Measurements from ENCODE around the gene FTH1. TPM values are rescaled to one million over a fixed set of nuclear protein-coding genes. Genes with fewer than 3 reads are reported as not detected.
"Not testable (repeated sequence)": the region's sequence is repeated elsewhere in the genome, so short reads cannot be mapped to it uniquely, and the experiment has no call there.

The FTH1 gene
- total RNA-seq, 1 donor from 2014 or later, result 393 TPM

- DNase-seq (ENCODE audit: low read depth in 2 of 2), result no peak
Observed at GRCh38 chr11:61964058-61964665, 3.3 kb downstream of the FTH1 start.

DNA sequence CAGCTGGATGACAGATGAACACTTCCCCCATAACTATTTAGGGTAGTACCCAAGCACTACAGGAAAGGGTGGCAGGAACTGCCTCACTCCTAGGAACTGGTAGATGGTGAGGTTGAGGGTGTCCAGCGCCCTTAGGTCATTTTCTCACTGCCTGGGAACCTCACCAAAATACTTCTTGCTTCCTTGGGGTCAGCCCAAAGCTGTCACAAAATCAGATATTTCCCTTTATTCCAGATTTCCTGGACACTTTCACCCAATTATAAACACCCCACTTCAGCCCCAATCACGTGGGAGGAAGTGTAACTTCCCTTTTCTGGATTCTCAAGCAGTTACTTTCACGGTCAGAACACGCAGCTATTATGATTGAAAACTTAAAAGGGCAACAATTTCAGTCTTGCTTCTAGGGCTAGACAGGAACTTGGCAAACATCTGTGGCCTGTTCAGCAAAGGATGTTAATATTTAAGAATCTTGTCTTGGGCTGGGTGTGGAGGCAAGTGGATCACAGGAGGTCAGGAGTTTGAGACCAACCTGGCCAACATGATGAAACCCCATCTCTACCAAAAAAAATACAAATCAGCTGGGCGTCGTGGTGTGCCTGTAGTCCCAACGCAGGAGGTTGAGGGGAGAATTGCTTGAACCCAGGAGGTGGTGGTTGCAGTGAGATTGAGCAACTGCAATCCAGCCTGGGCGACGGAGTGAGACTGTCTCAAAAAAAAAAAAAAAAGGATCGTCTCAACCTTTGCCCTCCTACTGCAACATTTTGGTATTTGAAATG, 4.0 kb downstream of the FTH1 start:
- peak in 1 of 2 donors; percentile 63 for DNase-seq (ENCODE audit: low read depth in 2 of 2)

- DNase-seq (ENCODE audit: low read depth in 2 of 2), result no peak
Observed at GRCh38 chr11:61963016-61963281, 4.5 kb downstream of the FTH1 start.

DNA sequence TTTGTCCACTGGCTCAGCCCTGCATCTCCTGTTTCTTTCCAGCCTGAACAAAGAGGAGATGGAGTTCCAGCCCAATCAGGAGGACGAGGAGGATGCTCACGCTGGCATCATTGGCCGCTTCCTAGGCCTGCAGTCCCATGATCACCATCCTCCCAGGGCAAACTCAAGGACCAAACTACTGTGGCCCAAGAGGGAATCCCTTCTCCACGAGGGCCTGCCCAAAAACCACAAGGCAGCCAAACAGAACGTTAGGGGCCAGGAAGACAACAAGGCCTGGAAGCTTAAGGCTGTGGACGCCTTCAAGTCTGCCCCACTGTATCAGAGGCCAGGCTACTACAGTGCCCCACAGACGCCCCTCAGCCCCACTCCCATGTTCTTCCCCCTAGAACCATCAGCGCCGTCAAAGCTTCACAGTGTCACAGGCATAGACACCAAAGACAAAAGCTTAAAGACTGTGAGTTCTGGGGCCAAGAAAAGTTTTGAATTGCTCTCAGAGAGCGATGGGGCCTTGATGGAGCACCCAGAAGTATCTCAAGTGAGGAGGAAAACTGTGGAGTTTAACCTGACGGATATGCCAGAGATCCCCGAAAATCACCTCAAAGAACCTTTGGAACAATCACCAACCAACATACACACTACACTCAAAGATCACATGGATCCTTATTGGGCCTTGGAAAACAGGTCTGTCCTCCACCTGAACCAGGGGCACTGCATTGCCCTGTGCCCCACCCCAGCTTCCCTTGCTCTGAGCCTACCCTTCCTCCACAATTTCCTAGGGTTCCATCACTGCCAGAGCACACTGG, 5.0 kb downstream of the FTH1 start:
- no peak for DNase-seq (ENCODE audit: low read depth in 2 of 2)

- no peak for DNase-seq (ENCODE audit: low read depth in 2 of 2)
Observed at GRCh38 chr11:61961570-61962212, 5.7 kb downstream of the FTH1 start.

DNA sequence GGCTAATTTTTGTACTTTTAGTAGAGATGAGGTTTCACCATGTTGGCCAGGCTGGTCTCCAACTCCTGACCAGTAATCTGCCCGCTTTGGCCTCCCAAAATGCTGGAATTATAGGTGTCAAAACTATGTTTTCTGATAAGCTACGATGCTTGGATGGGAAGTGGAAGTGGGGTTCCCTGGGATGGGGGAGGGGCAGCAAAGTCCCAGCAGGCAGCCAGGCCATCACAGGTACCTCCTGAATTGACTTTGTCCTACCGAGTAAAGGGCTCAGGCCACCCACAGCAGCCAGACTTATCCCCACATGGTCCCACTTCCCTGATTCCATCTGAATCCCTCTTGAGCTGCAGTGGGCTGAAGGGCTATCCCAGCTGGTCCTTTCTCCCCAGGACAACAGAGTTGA, 6.9 kb downstream of the FTH1 start:
- DNase-seq (ENCODE audit: low read depth in 2 of 2), result no peak

DNA sequence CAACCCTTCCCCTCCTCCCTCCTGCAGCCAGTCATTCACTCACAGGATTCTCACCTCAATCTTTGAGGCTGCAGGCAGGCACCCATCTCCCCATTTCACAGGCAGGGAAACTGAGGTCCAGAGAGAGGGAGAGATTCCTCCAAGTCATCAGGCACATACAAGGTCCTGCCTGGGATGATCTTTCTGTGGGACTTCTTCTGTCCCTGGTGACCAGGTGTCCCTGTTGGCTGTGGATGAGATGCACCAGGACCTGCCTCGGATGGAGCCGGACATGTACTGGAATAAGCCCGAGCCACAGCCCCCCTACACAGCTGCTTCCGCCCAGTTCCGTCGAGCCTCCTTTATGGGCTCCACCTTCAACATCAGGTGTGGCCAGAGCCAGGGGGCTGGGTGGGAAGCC, 7.8 kb downstream of the FTH1 start:
- DNase-seq (ENCODE audit: low read depth in 2 of 2), result no peak

GRCh38 chr11:61959114-61959513, 8.3 kb downstream of the FTH1 start:
- no peak for DNase-seq (ENCODE audit: low read depth in 2 of 2)

- DNase-seq (ENCODE audit: low read depth in 2 of 2), result no peak
Observed at GRCh38 chr11:61958590-61958989, 8.8 kb downstream of the FTH1 start.

- no peak for DNase-seq (ENCODE audit: low read depth in 2 of 2)
Observed at GRCh38 chr11:61957021-61957770, 10.2 kb downstream of the FTH1 start.

- no peak for DNase-seq (ENCODE audit: low read depth in 2 of 2)
Observed at GRCh38 chr11:61956191-61957020, 11.0 kb downstream of the FTH1 start.

DNA sequence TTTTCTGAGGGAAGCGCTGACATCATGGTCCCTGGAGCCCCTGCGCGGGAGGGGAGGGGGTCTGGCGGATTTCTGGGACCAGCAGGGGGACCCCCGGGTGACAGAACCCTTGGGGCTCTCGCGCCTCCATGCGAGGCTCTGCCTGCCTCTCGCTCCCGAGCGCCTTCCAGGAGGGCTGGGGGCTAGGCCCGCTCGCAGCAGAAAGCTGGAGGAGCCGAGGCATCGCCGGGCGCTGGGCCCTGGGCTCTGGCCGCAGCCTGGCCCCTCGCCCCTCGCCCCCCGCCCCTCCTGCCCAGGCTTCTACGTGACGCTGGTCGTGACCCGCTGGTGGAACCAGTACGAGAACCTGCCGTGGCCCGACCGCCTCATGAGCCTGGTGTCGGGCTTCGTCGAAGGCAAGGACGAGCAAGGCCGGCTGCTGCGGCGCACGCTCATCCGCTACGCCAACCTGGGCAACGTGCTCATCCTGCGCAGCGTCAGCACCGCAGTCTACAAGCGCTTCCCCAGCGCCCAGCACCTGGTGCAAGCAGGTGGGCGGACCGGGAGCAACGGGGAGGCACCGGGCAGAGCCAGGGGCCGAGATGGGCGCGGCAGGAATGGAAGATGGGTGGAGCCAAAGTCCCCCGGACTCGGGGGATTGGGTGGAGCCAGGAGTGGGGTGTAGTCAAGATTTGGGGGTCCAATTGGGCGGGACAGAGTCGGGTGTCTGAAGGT, 11.9 kb downstream of the FTH1 start:
- no peak for DNase-seq (ENCODE audit: low read depth in 2 of 2)

- DNase-seq (ENCODE audit: low read depth in 2 of 2), result no peak
Observed at GRCh38 chr11:61954851-61955421, 12.5 kb downstream of the FTH1 start.

GRCh38 chr11:61954106-61954850, 13.2 kb downstream of the FTH1 start:
- no peak for DNase-seq (ENCODE audit: low read depth in 2 of 2)

DNA sequence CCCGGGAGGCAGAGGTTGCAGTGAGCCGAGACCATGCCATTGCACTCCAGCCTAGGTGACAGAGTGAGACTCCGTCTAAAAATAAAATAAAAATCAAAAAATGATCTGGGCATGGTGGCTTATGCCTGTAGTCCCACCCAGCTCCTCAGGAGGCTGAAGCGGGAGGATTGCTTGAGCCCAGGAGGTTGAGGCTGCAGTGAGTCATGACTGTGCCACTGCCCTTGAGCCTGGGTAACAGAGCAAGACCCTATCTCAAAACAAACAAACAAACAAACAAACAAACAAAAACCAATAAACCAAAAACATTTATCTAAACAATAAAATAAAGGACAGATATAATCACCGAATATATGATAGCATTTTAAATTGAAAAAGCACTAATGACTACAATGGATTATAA, 13.8 kb downstream of the FTH1 start:
- DNase-seq (ENCODE audit: low read depth in 2 of 2), result not testable (repeated sequence)

GRCh38 chr11:61952882-61953281, 14.6 kb downstream of the FTH1 start:
- DNase-seq (ENCODE audit: low read depth in 2 of 2), result no peak

DNA sequence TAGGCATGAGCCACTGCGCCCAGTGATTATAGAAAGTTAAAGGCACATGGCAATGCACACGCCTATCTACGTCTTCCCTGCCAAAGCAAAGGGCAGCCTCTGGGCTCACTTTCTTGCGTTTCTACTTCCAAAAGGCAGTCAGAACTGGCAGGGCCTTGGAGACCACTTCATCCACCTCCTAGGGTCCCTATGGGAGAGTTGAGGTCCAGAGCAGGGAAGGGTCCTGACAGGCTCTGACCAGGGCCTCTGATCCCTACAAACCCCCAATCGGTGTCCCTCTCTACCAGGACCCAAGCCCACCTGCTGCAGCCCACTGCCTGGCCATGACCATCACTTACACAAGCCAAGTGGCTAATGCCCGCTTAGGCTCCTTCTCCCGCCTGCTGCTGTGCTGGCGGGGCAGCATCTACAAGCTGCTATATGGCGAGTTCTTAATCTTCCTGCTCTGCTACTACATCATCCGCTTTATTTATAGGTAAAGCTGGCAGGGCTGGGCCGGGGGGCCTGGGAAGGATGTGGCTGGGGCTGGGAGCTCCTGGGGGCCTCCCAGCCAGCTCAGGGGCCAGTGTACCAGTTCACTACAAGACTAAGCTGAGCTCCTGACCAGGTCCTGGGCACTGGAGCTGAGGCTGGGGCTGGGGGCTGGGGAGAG, 15.8 kb downstream of the FTH1 start:
- DNase-seq (ENCODE audit: low read depth in 2 of 2), result no peak

- DNase-seq (ENCODE audit: low read depth in 2 of 2), result no peak
Observed at GRCh38 chr11:61950035-61950547, 17.3 kb downstream of the FTH1 start, which contains the start of gene BEST1. TSS of gene BEST1 (plus strand) at chr11:61950351. CDS start at chr11:61951807, 1,456 bp downstream.

Measured in dermis microvascular lymphatic vessel endothelial cell (primary cell).